ACHN (cell line): ENCODE results near the gene PHF10.

Experiments used
- DNase-seq: peaks from one replicate; pipeline ENCODE4 v3.0.0-alpha.2; 2015
- in situ Hi-C: cut with HindIII; loops from 2 replicates; pipeline ENCODE4 v1.10.0; 2017; ENCODE audit warnings: low sequenced_read_pairs, low pct_ligation_motif_present, low pct_unique_long_range_greater_than_20kb

PHF10 gene

GRCh38 chr6:169692516-169692915, 31.8 kb downstream of the PHF10 start:
- in situ Hi-C loops = no loop called here
- no peak for DNase-seq

DNA sequence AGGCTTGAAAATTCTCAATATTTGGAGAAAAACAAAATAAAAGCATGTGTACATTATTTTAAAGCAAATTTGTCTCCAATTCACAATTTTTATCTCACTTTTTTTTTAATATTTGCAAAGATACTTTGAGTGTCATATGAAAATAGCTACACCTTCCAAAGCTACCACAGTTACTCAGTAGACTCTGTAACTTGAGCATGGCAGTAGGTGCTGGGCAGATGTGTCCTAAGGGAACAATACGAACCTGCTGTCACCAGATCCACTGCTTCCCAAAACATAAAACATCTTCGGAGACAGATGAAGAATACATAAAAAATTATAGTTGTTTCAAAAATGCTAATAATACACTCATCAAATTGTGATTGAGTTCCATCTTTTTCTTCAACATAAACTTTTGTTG, 33.0 kb downstream of the PHF10 start:
- DNase-seq = no peak
- in situ Hi-C loops = no loop called here

- DNase-seq = no peak
- in situ Hi-C loops = no loop called here
Observed at GRCh38 chr6:169689287-169689686, 35.0 kb downstream of the PHF10 start.

DNA sequence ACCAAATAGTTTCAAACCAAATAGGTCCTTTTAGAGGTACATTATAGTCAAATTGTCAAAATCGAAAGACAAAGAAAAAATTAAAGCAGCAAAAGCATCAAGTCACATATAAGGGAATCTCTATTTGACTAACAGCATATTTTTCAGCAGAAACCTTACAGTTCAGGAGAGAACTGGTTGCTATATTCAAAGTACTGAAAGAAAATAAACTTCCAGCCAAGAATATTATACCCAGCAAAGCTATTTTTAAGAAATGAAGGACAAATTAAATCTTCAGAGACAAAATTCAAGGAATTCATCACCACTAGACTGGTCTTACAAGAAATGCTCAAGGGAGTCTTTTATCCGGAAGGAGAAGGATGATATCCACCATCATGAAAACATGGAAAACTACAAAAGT, 38.4 kb downstream of the PHF10 start:
- DNase-seq = no peak
- in situ Hi-C loops = no loop called here

DNA sequence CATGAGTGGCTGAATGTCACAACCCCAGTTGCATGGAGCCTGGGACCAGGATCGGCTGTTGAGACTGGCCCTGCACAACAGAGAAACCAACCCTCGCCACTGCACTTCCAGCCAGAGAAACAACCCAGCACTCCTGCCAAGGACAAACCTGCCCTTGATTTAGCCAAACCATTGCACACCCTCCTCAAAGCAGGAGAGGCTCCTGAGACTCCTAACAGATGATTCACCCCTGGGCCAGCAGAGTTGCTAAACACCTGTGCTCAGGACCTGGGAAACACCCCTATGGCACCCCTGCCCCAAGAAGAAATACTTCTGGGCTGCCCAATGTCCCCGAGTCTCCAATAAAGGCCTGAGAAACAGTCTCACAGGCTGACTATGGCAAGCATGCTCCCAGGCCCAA, 40.2 kb downstream of the PHF10 start:
- DNase-seq = no peak
- in situ Hi-C loops = no loop called here

DNA sequence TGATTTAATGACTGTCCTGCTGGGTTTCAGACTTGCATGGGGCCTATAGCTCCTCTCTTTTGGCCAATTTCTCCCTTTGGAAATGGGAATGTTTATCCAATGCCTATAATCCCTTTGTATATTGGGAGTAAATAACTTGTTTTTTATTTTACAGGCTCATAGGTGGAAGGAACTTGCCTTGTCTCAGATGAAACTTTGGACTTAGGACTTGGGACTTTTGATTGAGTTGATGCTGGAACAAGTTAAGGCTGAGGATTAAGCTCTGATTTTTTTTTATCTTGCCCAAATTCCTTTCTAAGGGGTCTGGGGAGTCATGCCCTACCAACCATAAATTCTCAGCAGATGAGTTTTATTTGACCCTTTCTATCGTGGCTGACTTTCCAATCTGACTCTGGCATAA, 46.0 kb downstream of the PHF10 start:
- in situ Hi-C loops = no loop called here
- DNase-seq = no peak

GRCh38 chr6:169677096-169677495, 47.2 kb downstream of the PHF10 start:
- in situ Hi-C loops = no loop called here
- DNase-seq = no peak

GRCh38 chr6:169675011-169675410, 49.3 kb downstream of the PHF10 start:
- DNase-seq = no peak
- in situ Hi-C loops = no loop called here

DNA sequence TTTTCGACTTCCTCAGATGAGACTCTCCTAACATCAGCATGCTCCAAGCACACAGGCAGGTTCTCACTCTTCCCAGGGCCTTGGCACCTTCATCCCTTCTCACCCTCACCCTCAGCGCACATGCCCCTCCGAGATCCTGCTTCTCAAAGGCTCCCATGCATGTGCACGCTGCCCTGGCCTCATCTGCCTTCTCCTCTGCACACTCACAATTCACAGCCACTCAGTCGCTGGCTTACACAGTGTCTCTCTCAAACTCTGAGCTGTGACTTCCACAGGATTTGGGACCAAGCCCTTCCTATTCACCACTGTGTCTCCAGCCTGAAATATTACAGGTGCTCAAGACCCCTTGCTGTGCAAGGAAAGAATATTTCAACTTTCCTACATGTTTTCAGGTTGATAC, 52.7 kb downstream of the PHF10 start:
- DNase-seq = no peak
- in situ Hi-C loops = no loop called here

DNA sequence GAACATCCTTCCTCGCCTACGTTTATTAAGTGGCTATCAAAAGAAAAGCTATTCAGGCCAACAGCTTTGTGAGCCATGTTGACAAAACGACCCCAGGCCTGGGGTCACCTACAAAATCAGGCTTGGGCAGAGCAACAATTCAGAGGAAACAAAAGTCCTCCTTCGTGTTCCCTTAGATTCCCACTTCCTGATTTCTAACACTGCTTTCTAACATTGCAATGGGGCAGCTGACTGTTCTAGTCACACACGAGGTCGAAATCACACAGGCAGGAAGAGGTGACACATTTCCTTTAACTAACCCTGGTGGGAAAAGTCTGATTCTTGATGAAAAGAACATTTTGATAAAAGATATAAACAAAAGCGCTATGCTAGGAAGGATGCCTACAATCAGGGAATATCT, 54.4 kb downstream of the PHF10 start:
- DNase-seq = no peak
- in situ Hi-C loops = no loop called here

DNA sequence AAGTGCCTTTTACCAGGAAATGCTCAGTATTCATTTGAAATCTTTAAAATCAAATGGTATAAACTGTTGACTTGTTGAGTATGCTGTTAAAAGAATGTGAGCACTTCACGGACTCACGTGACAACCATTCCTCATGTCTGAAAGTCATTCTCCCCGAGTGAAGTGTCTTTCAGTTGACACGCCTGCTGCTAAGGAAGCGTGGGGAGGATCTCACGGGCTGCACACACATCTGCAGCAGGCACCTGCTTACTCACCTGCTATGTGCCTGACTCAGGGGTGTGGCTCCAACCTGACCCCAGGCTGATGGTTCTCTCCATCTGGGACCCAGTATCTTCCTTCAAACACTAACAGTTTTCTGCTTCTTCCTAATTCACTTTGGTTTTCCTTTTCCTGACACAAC, 55.2 kb downstream of the PHF10 start:
- DNase-seq = no peak
- in situ Hi-C loops = no loop called here

- DNase-seq = no peak
- in situ Hi-C loops = no loop called here
Observed at GRCh38 chr6:169668203-169668847, 56.0 kb downstream of the PHF10 start.

DNA sequence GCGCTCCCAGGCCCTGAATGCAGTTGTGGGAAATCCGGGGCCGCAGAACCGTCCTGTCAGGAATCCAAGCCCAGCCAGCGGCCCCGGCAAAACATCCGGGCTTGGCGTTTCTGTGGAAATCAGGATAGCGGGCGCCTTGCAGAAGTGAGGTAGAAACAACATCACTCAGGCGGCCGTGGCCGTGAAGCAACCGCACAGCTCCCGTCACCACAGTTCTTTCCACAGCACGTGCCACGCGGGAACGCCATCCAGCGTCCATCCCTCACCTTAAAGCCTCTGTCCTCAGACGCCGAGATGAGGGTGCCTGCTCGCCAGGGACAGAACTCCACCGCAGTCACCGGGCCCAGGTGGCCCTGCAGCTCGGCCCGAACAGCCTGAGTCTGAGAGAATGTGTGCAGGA, 56.6 kb downstream of the PHF10 start:
- no peak for DNase-seq
- in situ Hi-C loops = no loop called here

- in situ Hi-C loops = no loop called here
- DNase-seq = no peak
Observed at GRCh38 chr6:169666441-169666840, 57.9 kb downstream of the PHF10 start.

GRCh38 chr6:169665289-169665688, 59.0 kb downstream of the PHF10 start:
- DNase-seq = no peak
- in situ Hi-C loops = no loop called here

GRCh38 chr6:169664227-169664626, 60.1 kb downstream of the PHF10 start:
- no peak for DNase-seq
- in situ Hi-C loops = no loop called here

GRCh38 chr6:169663468-169663867, 60.8 kb downstream of the PHF10 start:
- DNase-seq = no peak
- in situ Hi-C loops = no loop called here

DNA sequence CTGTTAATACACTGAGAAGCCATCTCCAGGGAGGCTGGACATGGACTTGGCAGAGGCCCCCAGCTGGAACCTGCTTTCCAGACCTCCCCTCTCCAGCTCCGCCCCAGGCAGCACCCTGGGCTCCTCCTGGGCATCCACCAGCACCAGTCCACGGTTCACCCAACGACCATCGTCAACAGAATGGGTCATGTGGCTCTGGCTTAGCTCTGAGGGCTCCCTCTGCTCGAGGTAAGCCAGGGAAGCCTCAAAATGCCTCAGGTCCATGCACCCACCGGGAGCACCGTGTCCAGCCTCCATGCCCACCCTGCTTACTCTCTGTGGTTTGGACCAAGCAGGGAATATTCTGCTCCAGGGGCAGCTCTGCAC, 62.9 kb downstream of the PHF10 start:
- no peak for DNase-seq
- in situ Hi-C loops = no loop called here

GRCh38 chr6:169660751-169661390, 63.4 kb downstream of the PHF10 start:
- DNase-seq = no peak
- in situ Hi-C loops = no loop called here

- DNase-seq = no peak
- in situ Hi-C loops = no loop called here
Observed at GRCh38 chr6:169659820-169660610, 64.3 kb downstream of the PHF10 start.
